Activated naive CD4-positive, alpha-beta T cell treated with anti-CD3 and anti-CD28 coated beads, Interleukin-2, amount 10 ng/mL, durations not matched to agents 7 days and 5 days (primary cell): ENCODE results near the gene CUL9.
A peak's percentile ranks its signal among the peaks of the same experiment; 100 is the strongest.

Source experiments
- CTCF ChIA-PET: fragments of 350-600 bp; sonication (Branson Sonifier 250); formaldehyde crosslinking; loops from one replicate; lab custom pipeline; 2021; ENCODE audit warnings: antibody characterized with exemption; lab: Charles Lee
- DNase-seq: peaks from one replicate; pipeline ENCODE4 v3.0.0-alpha.2; 2020
- H3K27ac Mint-ChIP-seq: one replicate; pipeline ENCODE4 v1.8.0; 2021; ENCODE audit warnings: mild to moderate bottlenecking, moderate library complexity, mixed read lengths
- H3K27me3 Mint-ChIP-seq: one replicate; pipeline ENCODE4 v1.8.0; 2021; ENCODE audit warnings: mild to moderate bottlenecking, mixed read lengths
- H3K36me3 Mint-ChIP-seq: one replicate; pipeline ENCODE4 v1.8.0; 2021; ENCODE audit warnings: mixed read lengths
- H3K4me1 Mint-ChIP-seq: one replicate; pipeline ENCODE4 v1.8.0; 2021; ENCODE audit warnings: mixed read lengths
- H3K4me3 Mint-ChIP-seq: one replicate; pipeline ENCODE4 v1.8.0; 2021; ENCODE audit warnings: mild to moderate bottlenecking, moderate library complexity, mixed read lengths
- H3K9me3 Mint-ChIP-seq: one replicate; pipeline ENCODE4 v1.8.0; 2021; ENCODE audit warnings: mixed read lengths

The CUL9 gene

GRCh38 chr6:43239054-43239453, 57.1 kb downstream of the CUL9 start:
- CTCF ChIA-PET, result interaction anchor here (1.9 kb wide), 1 partner anchor 10 kb away, joined by 18 read pairs; the partner anchor contains the start of gene DNPH1
- Mint-ChIP-seq H3K36me3 (peaks cover 1% of the 10 kb centered on the region), H3K4me3 (no peak overlapping the region), H3K27ac (no peak overlapping the region), H3K4me1 (peaks cover 2% of the 10 kb centered on the region), H3K27me3 (peaks cover 34% of the 10 kb centered on the region), H3K9me3 (peaks cover 2% of the 10 kb centered on the region)
- DNase-seq, result no peak

GRCh38 chr6:43240950-43241349, 59.0 kb downstream of the CUL9 start:
- Mint-ChIP-seq H3K9me3 (peaks cover 2% of the 10 kb centered on the region), H3K27ac (no peak overlapping the region), H3K36me3 (peaks cover 1% of the 10 kb centered on the region), H3K27me3 (peaks cover 34% of the 10 kb centered on the region), H3K4me1 (peaks cover 2% of the 10 kb centered on the region), H3K4me3 (no peak overlapping the region)
- no peak for DNase-seq
- CTCF ChIA-PET, result interaction anchor here (1.3 to 2.4 kb wide), 3 partner anchors 11 to 265 kb away, joined by 4 to 9 read pairs (median 5); no protein-coding TSS in a partner anchor

GRCh38 chr6:43241446-43241845, 59.5 kb downstream of the CUL9 start:
- CTCF ChIA-PET, result interaction anchor here (1.3 to 2.4 kb wide), 3 partner anchors 11 to 265 kb away, joined by 4 to 9 read pairs (median 5); no protein-coding TSS in a partner anchor
- no peak overlapping the region for H3K4me3 Mint-ChIP-seq

GRCh38 chr6:43242908-43243663, 61.1 kb downstream of the CUL9 start, which contains the start of gene TTBK1:
TSS of gene TTBK1 (plus strand) at chr6:43243481. CDS start at chr6:43246661, 3,180 bp downstream.
- peak; percentile 43 for DNase-seq
- CTCF ChIA-PET, result interaction anchor here (2.4 kb wide), 1 partner anchor 13 kb away, joined by 9 read pairs; no protein-coding TSS in a partner anchor
- Mint-ChIP-seq H3K9me3 (peaks cover 2% of the 10 kb centered on the region), H3K4me1 (peaks cover 18% of the 10 kb centered on the region), H3K27me3 (peaks cover 18% of the 10 kb centered on the region), H3K4me3 (no peak within 1 kb of the TSS), H3K27ac (no peak within 1 kb of the TSS), H3K36me3 (peaks cover 1% of the 10 kb centered on the region)

More at GRCh38 chr6:43241446-43241845, 59.5 kb downstream of the CUL9 start:
- H3K27me3 Mint-ChIP-seq, result peaks cover 34% of the 10 kb centered on the region
- peaks cover 2% of the 10 kb centered on the region for H3K9me3 Mint-ChIP-seq
- DNase-seq, result no peak
- H3K4me1 Mint-ChIP-seq, result peaks cover 4% of the 10 kb centered on the region
- peaks cover 1% of the 10 kb centered on the region for H3K36me3 Mint-ChIP-seq
- H3K27ac Mint-ChIP-seq, result no peak overlapping the region

- CTCF ChIA-PET, result no interaction called here
- Mint-ChIP-seq H3K27ac (no peak overlapping the region), H3K4me1 (peaks cover 18% of the 10 kb centered on the region), H3K9me3 (peaks cover 2% of the 10 kb centered on the region), H3K36me3 (peaks cover 1% of the 10 kb centered on the region), H3K27me3 (peaks cover 12% of the 10 kb centered on the region), H3K4me3 (no peak overlapping the region)
- no peak for DNase-seq
Measured at GRCh38 chr6:43243664-43244321, 61.8 kb downstream of the CUL9 start.

GRCh38 chr6:43246301-43247113, 64.5 kb downstream of the CUL9 start:
- peak; percentile 57 for DNase-seq
- H3K27ac Mint-ChIP-seq, result no peak overlapping the region

GRCh38 chr6:43247114-43247999, 65.4 kb downstream of the CUL9 start:
- no peaks in the 10 kb centered on the region for H3K36me3 Mint-ChIP-seq
- H3K27ac Mint-ChIP-seq, result peak overlapping the region; percentile 71
- H3K27me3 Mint-ChIP-seq, result peaks cover 27% of the 10 kb centered on the region
- no peaks in the 10 kb centered on the region for H3K9me3 Mint-ChIP-seq
- peak overlapping the region; percentile 75 for H3K4me3 Mint-ChIP-seq
- peak; percentile 89 for DNase-seq
- peaks cover 30% of the 10 kb centered on the region for H3K4me1 Mint-ChIP-seq
- CTCF ChIA-PET, result interaction anchor here (1.0 to 1.8 kb wide), 3 partner anchors 10 to 24 kb away, joined by 3 to 11 read pairs (median 4); partner anchors contain the start of gene DNPH1

More at GRCh38 chr6:43246301-43247113, 64.5 kb downstream of the CUL9 start:
- peaks cover 18% of the 10 kb centered on the region for H3K27me3 Mint-ChIP-seq
- H3K36me3 Mint-ChIP-seq, result no peaks in the 10 kb centered on the region
- no peaks in the 10 kb centered on the region for H3K9me3 Mint-ChIP-seq
- H3K4me1 Mint-ChIP-seq, result peaks cover 26% of the 10 kb centered on the region
- H3K4me3 Mint-ChIP-seq, result peak overlapping the region; percentile 75
- CTCF ChIA-PET, result interaction anchor here (0.8 to 1.8 kb wide), 4 partner anchors 9 to 36 kb away, joined by 3 to 11 read pairs (median 4); partner anchors contain the start of gene DNPH1

- CTCF ChIA-PET, result no interaction called here
- Mint-ChIP-seq H3K9me3 (no peaks in the 10 kb centered on the region), H3K4me1 (peaks cover 30% of the 10 kb centered on the region), H3K27me3 (peaks cover 34% of the 10 kb centered on the region), H3K4me3 (peak overlapping the region; percentile 75), H3K27ac (no peak overlapping the region), H3K36me3 (no peaks in the 10 kb centered on the region)
- DNase-seq, result no peak
Measured at GRCh38 chr6:43248101-43248500, 66.1 kb downstream of the CUL9 start.

GRCh38 chr6:43248791-43249190, 66.8 kb downstream of the CUL9 start:
- no peak overlapping the region for H3K27ac Mint-ChIP-seq
- no peaks in the 10 kb centered on the region for H3K9me3 Mint-ChIP-seq
- peaks cover 41% of the 10 kb centered on the region for H3K27me3 Mint-ChIP-seq
- H3K4me1 Mint-ChIP-seq, result peaks cover 30% of the 10 kb centered on the region
- no peaks in the 10 kb centered on the region for H3K36me3 Mint-ChIP-seq
- H3K4me3 Mint-ChIP-seq, result no peak overlapping the region
- CTCF ChIA-PET, result interaction anchor here (1.0 kb wide), 1 partner anchor 19 kb away, joined by 3 read pairs; the partner anchor contains the start of gene DNPH1
- no peak for DNase-seq

- H3K27ac Mint-ChIP-seq, result no peak overlapping the region
- DNase-seq, result no peak
- H3K4me1 Mint-ChIP-seq, result peaks cover 30% of the 10 kb centered on the region
- peaks cover 48% of the 10 kb centered on the region for H3K27me3 Mint-ChIP-seq
- CTCF ChIA-PET, result interaction anchor here (0.9 kb wide), 1 partner anchor 22 kb away, joined by 3 read pairs; the partner anchor contains the start of gene DNPH1
- H3K4me3 Mint-ChIP-seq, result no peak overlapping the region
- H3K9me3 Mint-ChIP-seq, result no peaks in the 10 kb centered on the region
- H3K36me3 Mint-ChIP-seq, result no peaks in the 10 kb centered on the region
Measured at GRCh38 chr6:43250992-43251373, 69.0 kb downstream of the CUL9 start.

GRCh38 chr6:43253401-43253800, 71.4 kb downstream of the CUL9 start:
- Mint-ChIP-seq H3K9me3 (no peaks in the 10 kb centered on the region), H3K4me3 (no peak overlapping the region), H3K27ac (no peak overlapping the region), H3K27me3 (peaks cover 63% of the 10 kb centered on the region), H3K36me3 (no peaks in the 10 kb centered on the region), H3K4me1 (peaks cover 14% of the 10 kb centered on the region)
- CTCF ChIA-PET, result interaction anchor here (0.6 to 1.8 kb wide), 2 partner anchors 145 to 252 kb away, joined by 4 read pairs; no protein-coding TSS in a partner anchor
- no peak for DNase-seq

- Mint-ChIP-seq H3K4me3 (no peak overlapping the region), H3K9me3 (no peaks in the 10 kb centered on the region), H3K36me3 (no peaks in the 10 kb centered on the region), H3K27ac (no peak overlapping the region), H3K4me1 (peaks cover 14% of the 10 kb centered on the region), H3K27me3 (peaks cover 68% of the 10 kb centered on the region)
- CTCF ChIA-PET, result interaction anchor here (1.0 to 1.8 kb wide), 2 partner anchors 24 to 251 kb away, joined by 3 to 4 read pairs; no protein-coding TSS in a partner anchor
- DNase-seq, result no peak
Measured at GRCh38 chr6:43254138-43254817, 72.3 kb downstream of the CUL9 start.
